Measurements from ENCODE around the gene CCBE1.
"Not testable (repeated sequence)": the region's sequence is repeated elsewhere in the genome, so short reads cannot be mapped to it uniquely, and the experiment has no call there.

The CCBE1 gene

GRCh38 chr18:59697236-59697932 is at the start of gene CCBE1:
Gene CCBE1 (minus strand): TSS chr18:59697423.
- FAIRE-seq, result no peak

GRCh38 chr18:59744271-59744721 is 47.1 kb upstream of the CCBE1 start:
- DNase-seq (ENCODE audit: extremely low spot score, insufficient read length, low read depth) (no peak), FAIRE-seq (no peak)

More at GRCh38 chr18:59697236-59697932, at the start of gene CCBE1:
- DNase-seq (ENCODE audit: extremely low spot score, insufficient read length, low read depth), result no peak

GRCh38 chr18:59743566-59743965 is 46.3 kb upstream of the CCBE1 start:
- FAIRE-seq, result no peak
- DNase-seq (ENCODE audit: extremely low spot score, insufficient read length, low read depth), result no peak

- FAIRE-seq (no peak), DNase-seq (ENCODE audit: extremely low spot score, insufficient read length, low read depth) (no peak)
Observed at GRCh38 chr18:59742325-59743111, 45.3 kb upstream of the CCBE1 start.

GRCh38 chr18:59740141-59740540 is 42.9 kb upstream of the CCBE1 start:
- FAIRE-seq, result no peak
- DNase-seq (ENCODE audit: extremely low spot score, insufficient read length, low read depth), result no peak

GRCh38 chr18:59737776-59738300 is 40.6 kb upstream of the CCBE1 start:
- no peak for FAIRE-seq
- no peak for DNase-seq (ENCODE audit: extremely low spot score, insufficient read length, low read depth)

- not testable (repeated sequence) for DNase-seq (ENCODE audit: extremely low spot score, insufficient read length, low read depth); FAIRE-seq
Observed at GRCh38 chr18:59737335-59737734, 40.1 kb upstream of the CCBE1 start.

- DNase-seq (ENCODE audit: extremely low spot score, insufficient read length, low read depth) (no peak), FAIRE-seq (no peak)
Observed at GRCh38 chr18:59736061-59736460, 38.8 kb upstream of the CCBE1 start.

- FAIRE-seq (no peak), DNase-seq (ENCODE audit: extremely low spot score, insufficient read length, low read depth) (no peak)
Observed at GRCh38 chr18:59735269-59735860, 38.1 kb upstream of the CCBE1 start.

GRCh38 chr18:59733421-59733820 is 36.2 kb upstream of the CCBE1 start:
- DNase-seq (ENCODE audit: extremely low spot score, insufficient read length, low read depth), result no peak

GRCh38 chr18:59730896-59731295 is 33.7 kb upstream of the CCBE1 start:
- no peak for FAIRE-seq
- DNase-seq (ENCODE audit: extremely low spot score, insufficient read length, low read depth), result no peak

More at GRCh38 chr18:59733421-59733820, 36.2 kb upstream of the CCBE1 start:
- no peak for FAIRE-seq

GRCh38 chr18:59729781-59730180 is 32.6 kb upstream of the CCBE1 start:
- FAIRE-seq, result no peak
- DNase-seq (ENCODE audit: extremely low spot score, insufficient read length, low read depth), result no peak

- no peak for FAIRE-seq
- no peak for DNase-seq (ENCODE audit: extremely low spot score, insufficient read length, low read depth)
Observed at GRCh38 chr18:59728816-59729215, 31.6 kb upstream of the CCBE1 start.

GRCh38 chr18:59725142-59725541 is 27.9 kb upstream of the CCBE1 start:
- no peak for FAIRE-seq
- DNase-seq (ENCODE audit: extremely low spot score, insufficient read length, low read depth), result no peak

GRCh38 chr18:59724103-59724502 is 26.9 kb upstream of the CCBE1 start:
- DNase-seq (ENCODE audit: extremely low spot score, insufficient read length, low read depth), result no peak
- no peak for FAIRE-seq

- DNase-seq (ENCODE audit: extremely low spot score, insufficient read length, low read depth) (no peak), FAIRE-seq (no peak)
Observed at GRCh38 chr18:59721931-59722330, 24.7 kb upstream of the CCBE1 start.

- no peak for FAIRE-seq
- DNase-seq (ENCODE audit: extremely low spot score, insufficient read length, low read depth), result no peak
Observed at GRCh38 chr18:59721211-59721610, 24.0 kb upstream of the CCBE1 start.

- DNase-seq (ENCODE audit: extremely low spot score, insufficient read length, low read depth) (no peak), FAIRE-seq (no peak)
Observed at GRCh38 chr18:59719544-59720181, 22.4 kb upstream of the CCBE1 start.

GRCh38 chr18:59718464-59719157 is 21.4 kb upstream of the CCBE1 start:
- no peak for FAIRE-seq
- DNase-seq (ENCODE audit: extremely low spot score, insufficient read length, low read depth), result no peak

GRCh38 chr18:59718108-59718463 is 20.9 kb upstream of the CCBE1 start:
- DNase-seq (ENCODE audit: extremely low spot score, insufficient read length, low read depth) (no peak), FAIRE-seq (no peak)

Measured in GM18507 (cell line).